ENCODE results near the gene SRP72. TPM values are rescaled to one million over a fixed set of nuclear protein-coding genes. Genes with fewer than 3 reads are reported as not detected.
"Not testable (repeated sequence)": the region's sequence is repeated elsewhere in the genome, so short reads cannot be mapped to it uniquely, and the experiment has no call there.

Gene SRP72
- total RNA-seq, 1 donor = 72.0 TPM

GRCh38 chr4:56464581-56464980 lies 2.8 kb upstream of the SRP72 start:
- Histone ChIP-seq H3K9me3 (ENCODE audit: low read depth, low read length) (no peaks in the 10 kb centered on the region), H3K4me1 (ENCODE audit: insufficient read depth, low read length) (peaks cover 22% of the 10 kb centered on the region), H3K79me2 (ENCODE audit: insufficient read depth, low read length) (peaks cover 70% of the 10 kb centered on the region), H3K27ac (ENCODE audit: low read depth, low read length) (peak overlapping the region; percentile 14), H3K4me2 (ENCODE audit: insufficient read depth, low read length) (no peak overlapping the region), H3K36me3 (ENCODE audit: insufficient read depth, low read length) (peaks cover 38% of the 10 kb centered on the region), H2AFZ (ENCODE audit: low read length) (no peak overlapping the region), H4K20me1 (ENCODE audit: insufficient read depth, low read length) (peaks cover 12% of the 10 kb centered on the region), H3K4me3 (ENCODE audit: insufficient read depth, low read length) (no peak overlapping the region), H3K27me3 (ENCODE audit: insufficient read depth, low read length) (no peaks in the 10 kb centered on the region)
- no peak for DNase-seq (ENCODE audit: insufficient read length, low spot score, missing footprints)
- TF ChIP-seq CTCF (IDR thresholded peaks at IDR 0.05; ENCODE audit: extremely low read depth, low read depth, low read length) = no peak

- no peak for TF ChIP-seq CTCF (IDR thresholded peaks at IDR 0.05; ENCODE audit: extremely low read depth, low read depth, low read length)
- no peak overlapping the region for H2AFZ ChIP-seq (ENCODE audit: low read length)
- H3K4me1 ChIP-seq (ENCODE audit: insufficient read depth, low read length) = peaks cover 22% of the 10 kb centered on the region
- no peaks in the 10 kb centered on the region for H3K9me3 ChIP-seq (ENCODE audit: low read depth, low read length)
- H3K79me2 ChIP-seq (ENCODE audit: insufficient read depth, low read length) = peaks cover 78% of the 10 kb centered on the region
- H3K27me3 ChIP-seq (ENCODE audit: insufficient read depth, low read length) = no peaks in the 10 kb centered on the region
- peak overlapping the region; percentile 86 for H3K4me3 ChIP-seq (ENCODE audit: insufficient read depth, low read length)
- H4K20me1 ChIP-seq (ENCODE audit: insufficient read depth, low read length) = peaks cover 13% of the 10 kb centered on the region
- peaks cover 37% of the 10 kb centered on the region for H3K36me3 ChIP-seq (ENCODE audit: insufficient read depth, low read length)
- H3K27ac ChIP-seq (ENCODE audit: low read depth, low read length) = peak overlapping the region; percentile 99
- H3K4me2 ChIP-seq (ENCODE audit: insufficient read depth, low read length) = peak overlapping the region; percentile 97
- DNase-seq (ENCODE audit: insufficient read length, low spot score, missing footprints) = no peak
Measured at GRCh38 chr4:56465599-56466295, 1.7 kb upstream of the SRP72 start.

GRCh38 chr4:56466296-56466761 lies 1.1 kb upstream of the SRP72 start:
- H3K4me2 ChIP-seq (ENCODE audit: insufficient read depth, low read length) = peak overlapping the region; percentile 97
- H3K36me3 ChIP-seq (ENCODE audit: insufficient read depth, low read length) = peaks cover 37% of the 10 kb centered on the region
- not testable (repeated sequence) for H3K9me3 ChIP-seq (ENCODE audit: low read depth, low read length); H3K27me3 ChIP-seq (ENCODE audit: insufficient read depth, low read length); H2AFZ ChIP-seq (ENCODE audit: low read length)
- peaks cover 80% of the 10 kb centered on the region for H3K79me2 ChIP-seq (ENCODE audit: insufficient read depth, low read length)
- peak; percentile 74 for DNase-seq (ENCODE audit: insufficient read length, low spot score, missing footprints)
- peak overlapping the region; percentile 86 for H3K4me3 ChIP-seq (ENCODE audit: insufficient read depth, low read length)
- peaks cover 13% of the 10 kb centered on the region for H4K20me1 ChIP-seq (ENCODE audit: insufficient read depth, low read length)
- peak overlapping the region; percentile 99 for H3K27ac ChIP-seq (ENCODE audit: low read depth, low read length)
- peaks cover 22% of the 10 kb centered on the region for H3K4me1 ChIP-seq (ENCODE audit: insufficient read depth, low read length)

GRCh38 chr4:56466910-56467283 lies 520 bp upstream of the SRP72 start:
- Histone ChIP-seq H3K27me3 (ENCODE audit: insufficient read depth, low read length) (no peaks in the 10 kb centered on the region), H2AFZ (ENCODE audit: low read length) (peak overlapping the region; percentile 94), H3K4me3 (ENCODE audit: insufficient read depth, low read length) (peak overlapping the region; percentile 86), H3K79me2 (ENCODE audit: insufficient read depth, low read length) (peaks cover 77% of the 10 kb centered on the region), H3K4me2 (ENCODE audit: insufficient read depth, low read length) (peak overlapping the region; percentile 97), H3K36me3 (ENCODE audit: insufficient read depth, low read length) (peaks cover 38% of the 10 kb centered on the region), H3K4me1 (ENCODE audit: insufficient read depth, low read length) (peaks cover 22% of the 10 kb centered on the region), H3K9me3 (ENCODE audit: low read depth, low read length) (no peaks in the 10 kb centered on the region), H3K27ac (ENCODE audit: low read depth, low read length) (peak overlapping the region; percentile 99), H4K20me1 (ENCODE audit: insufficient read depth, low read length) (peaks cover 13% of the 10 kb centered on the region)
- no peak for DNase-seq (ENCODE audit: insufficient read length, low spot score, missing footprints)
- TF ChIP-seq CTCF (IDR thresholded peaks at IDR 0.05; ENCODE audit: extremely low read depth, low read depth, low read length) = no peak
